ELR (cell line): ENCODE measurements around the gene DCAF17.
"Not testable (repeated sequence)": the region's sequence is repeated elsewhere in the genome, so short reads cannot be mapped to it uniquely, and the experiment has no call there.

ENCODE experiments used
- DNase-seq: peaks from one replicate; pipeline ENCODE4 v3.0.0-alpha.2; 2015; ENCODE audit warnings: low read depth

The DCAF17 gene

DNA sequence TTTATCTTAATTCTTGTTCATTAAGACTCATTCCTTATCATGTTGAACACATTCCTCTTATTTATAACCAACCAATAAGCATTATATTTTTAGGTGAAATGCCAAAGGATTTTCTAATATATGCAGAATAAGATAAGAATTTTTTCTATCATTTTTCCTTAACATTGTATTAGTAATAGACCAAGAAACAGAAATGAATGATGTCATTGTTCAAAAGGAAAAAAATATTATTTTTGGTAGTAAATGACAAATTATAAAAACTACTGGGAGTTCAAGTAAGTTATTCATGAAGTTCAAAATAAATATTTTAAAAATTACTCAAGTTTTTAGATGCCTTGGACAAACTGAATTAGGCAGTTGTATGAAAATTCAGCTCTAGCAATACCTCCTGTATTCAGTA is 25.5 kb downstream of the DCAF17 start:
- no peak for DNase-seq

DNA sequence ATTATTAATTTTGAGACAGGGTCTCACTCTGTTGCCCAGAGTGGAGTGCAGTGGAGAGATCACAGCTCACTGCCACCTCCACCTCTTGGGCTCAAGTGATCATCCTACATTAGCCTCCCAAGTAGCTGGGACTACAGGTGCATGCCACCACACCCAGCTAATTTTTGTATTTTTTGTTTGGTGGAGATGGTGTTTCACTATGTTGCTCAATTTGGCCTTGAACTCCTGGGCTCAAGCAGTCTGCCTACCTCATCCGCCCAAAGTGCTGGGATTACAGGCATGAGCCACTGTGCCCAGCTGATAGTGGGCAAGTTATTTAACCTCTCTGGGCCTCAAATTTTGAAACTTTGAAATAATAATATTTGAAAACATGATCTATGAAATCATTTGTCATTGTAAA is 26.5 kb downstream of the DCAF17 start:
- no peak for DNase-seq

GRCh38 chr2:171469176-171469575 is 35.1 kb downstream of the DCAF17 start:
- no peak for DNase-seq

GRCh38 chr2:171470129-171470528 is 36.1 kb downstream of the DCAF17 start:
- DNase-seq, result no peak

DNA sequence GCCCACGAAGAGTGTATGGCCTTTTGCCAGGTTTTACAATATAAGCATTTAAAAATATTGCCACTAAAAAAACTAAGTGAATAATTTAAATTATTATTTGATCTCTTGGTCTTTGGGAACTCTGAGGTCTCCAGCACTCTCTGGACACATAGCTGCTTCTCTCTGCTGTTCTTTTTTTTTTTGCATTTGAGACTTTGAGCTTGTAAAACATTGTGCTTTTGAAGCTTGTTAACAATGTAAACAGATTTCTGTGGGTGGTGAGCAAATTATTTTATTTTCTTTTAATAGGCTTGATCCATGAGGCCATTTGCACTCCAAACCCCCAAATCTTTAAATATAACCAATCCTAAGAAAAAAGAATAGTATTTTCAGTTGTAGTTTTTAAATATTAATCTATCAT is 42.0 kb downstream of the DCAF17 start:
- no peak for DNase-seq

- peak; percentile 61 for DNase-seq
These were observed 44.3 kb downstream of the DCAF17 start for GRCh38 chr2:171478345-171478744.

DNA sequence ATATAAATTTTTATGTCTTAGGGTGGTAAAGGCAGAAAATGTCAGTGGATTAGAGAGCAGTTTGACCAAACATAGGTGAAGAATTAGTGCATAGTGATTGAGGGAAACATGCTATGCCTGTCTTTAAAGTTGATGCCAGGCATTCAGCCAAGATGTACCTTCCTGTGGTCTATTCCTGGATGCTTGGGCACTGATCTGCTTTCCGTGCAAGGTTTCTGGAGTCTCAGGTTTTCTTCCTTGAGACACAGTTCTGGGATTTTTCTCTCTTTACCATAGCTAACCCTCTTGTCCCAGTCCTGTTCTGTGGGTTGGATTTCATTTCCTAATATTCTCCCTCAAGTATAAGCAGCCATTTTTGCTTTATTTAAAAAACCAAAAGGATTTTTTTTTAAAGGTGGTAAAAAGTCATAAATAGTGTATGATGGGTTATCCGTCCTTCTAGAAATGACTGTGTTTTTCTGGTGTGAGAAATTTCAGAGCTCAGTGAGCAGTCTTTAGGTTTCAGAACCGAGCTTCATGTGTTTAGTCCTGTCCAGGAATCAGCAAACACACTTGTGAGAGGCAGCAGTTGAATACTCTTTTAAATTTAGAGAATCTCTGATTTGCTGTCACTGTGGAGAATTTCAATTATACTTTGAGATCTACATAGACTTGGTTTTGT is 45.3 kb downstream of the DCAF17 start:
- peak; percentile 10 for DNase-seq

DNA sequence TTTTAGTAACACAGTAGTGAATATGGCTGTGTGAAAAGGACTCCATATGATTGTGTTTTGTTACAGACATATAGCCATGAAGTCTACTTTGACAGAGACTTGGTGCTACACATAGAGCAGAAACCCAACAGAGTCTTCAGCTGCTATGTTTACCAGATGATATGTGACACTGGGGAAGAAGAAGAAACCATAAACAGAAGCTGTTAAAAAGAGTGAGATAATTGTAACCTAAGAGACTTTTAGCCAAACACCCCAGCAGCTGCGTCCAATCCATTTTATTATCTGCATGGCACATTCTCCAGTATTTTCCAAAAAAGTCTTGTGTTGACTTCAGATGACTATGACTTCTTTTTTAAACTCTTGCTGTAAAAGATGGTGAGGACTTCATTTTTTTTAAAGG is 46.9 kb downstream of the DCAF17 start:
- no peak for DNase-seq

DNA sequence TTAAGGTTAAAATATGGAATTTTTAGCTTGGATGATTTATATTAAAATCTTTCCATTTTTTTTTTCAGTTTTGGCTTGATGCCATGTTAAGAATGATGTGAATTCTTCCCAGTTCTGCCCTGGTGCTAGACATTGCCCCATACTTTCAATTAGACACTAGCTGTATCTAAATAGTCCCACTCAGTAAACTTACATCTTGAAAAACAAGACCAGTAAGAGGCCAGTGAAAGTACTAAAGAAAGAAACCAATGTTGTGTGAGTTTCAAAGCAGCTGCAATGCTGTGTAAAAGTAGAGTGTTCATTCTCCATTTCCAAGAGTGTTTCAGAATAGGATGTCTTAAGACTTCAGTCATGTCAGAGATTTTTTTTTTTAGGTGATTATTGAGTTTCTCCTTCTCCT is 48.3 kb downstream of the DCAF17 start:
- no peak for DNase-seq

DNA sequence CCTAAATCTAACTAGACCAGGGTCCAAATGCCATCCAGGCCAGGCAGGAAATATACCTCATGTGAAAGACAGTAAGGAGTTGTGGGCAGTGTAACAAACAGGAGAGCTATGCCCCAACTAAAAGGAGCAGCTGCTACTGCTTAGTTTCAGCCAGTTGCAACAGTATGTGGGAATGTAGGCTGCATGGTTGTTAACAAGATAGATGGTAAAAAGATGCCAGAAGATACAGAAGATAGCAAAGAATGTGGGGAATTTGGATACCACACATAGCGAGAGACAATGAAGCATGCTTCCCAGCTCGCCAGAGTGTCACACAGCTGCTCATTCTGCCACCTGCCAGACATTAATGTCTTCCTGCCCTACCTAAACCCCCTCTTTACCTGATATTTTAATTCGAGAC is 48.9 kb downstream of the DCAF17 start:
- no peak for DNase-seq

- DNase-seq, result no peak
These were observed 49.8 kb downstream of the DCAF17 start for GRCh38 chr2:171483793-171484192.

- no peak for DNase-seq
These were observed 51.1 kb downstream of the DCAF17 start for GRCh38 chr2:171485116-171485515.

- no peak for DNase-seq
These were observed 53.2 kb downstream of the DCAF17 start for GRCh38 chr2:171487201-171487600.

DNA sequence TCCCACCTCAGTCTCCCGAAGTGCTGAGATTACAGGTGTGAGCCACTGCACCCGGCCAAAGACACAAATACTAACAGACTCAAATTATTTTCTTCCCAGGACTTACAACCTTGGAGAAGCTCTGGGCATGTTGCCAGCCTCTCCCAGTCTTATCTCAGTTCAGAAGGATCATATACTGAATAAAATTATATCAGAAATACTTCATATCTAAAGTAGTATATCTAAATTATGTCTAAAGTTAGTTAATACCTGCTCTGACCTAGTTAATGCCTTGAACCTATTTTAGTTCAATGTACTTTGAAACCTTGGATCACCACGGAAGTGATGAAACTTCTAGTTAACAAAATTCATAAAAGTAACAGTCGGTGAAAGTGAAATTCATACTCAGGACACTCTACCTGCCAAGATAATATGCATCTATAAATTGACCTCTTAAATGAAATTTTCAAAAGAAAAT is 53.8 kb downstream of the DCAF17 start:
- no peak for DNase-seq

- no peak for DNase-seq
These were observed 56.6 kb downstream of the DCAF17 start for GRCh38 chr2:171490577-171490976.

DNA sequence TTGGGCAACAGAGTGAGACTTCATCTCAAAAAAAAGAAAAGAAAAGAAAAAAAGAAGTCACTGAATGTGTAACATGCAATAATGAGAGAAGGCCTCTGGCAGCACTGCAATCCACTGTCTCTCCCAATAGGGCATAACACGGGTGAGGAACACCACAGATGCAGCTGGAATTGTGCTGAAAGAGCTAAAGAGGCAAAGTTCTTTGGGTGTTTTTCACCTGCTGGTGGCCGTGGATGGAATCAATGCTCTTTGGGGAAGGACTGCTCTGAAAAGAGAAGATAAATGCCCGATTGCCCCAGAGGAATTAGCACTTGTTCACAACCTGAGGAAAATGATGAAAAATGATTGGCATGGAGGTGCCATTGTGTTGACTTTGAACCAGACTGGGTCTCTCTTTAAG is 57.3 kb downstream of the DCAF17 start:
- no peak for DNase-seq

GRCh38 chr2:171492664-171493063 is 58.6 kb downstream of the DCAF17 start:
- DNase-seq, result no peak

GRCh38 chr2:171497664-171498063 is 63.6 kb downstream of the DCAF17 start:
- DNase-seq, result not testable (repeated sequence)

- DNase-seq, result no peak
These were observed 71.3 kb downstream of the DCAF17 start for GRCh38 chr2:171505374-171505773.

DNA sequence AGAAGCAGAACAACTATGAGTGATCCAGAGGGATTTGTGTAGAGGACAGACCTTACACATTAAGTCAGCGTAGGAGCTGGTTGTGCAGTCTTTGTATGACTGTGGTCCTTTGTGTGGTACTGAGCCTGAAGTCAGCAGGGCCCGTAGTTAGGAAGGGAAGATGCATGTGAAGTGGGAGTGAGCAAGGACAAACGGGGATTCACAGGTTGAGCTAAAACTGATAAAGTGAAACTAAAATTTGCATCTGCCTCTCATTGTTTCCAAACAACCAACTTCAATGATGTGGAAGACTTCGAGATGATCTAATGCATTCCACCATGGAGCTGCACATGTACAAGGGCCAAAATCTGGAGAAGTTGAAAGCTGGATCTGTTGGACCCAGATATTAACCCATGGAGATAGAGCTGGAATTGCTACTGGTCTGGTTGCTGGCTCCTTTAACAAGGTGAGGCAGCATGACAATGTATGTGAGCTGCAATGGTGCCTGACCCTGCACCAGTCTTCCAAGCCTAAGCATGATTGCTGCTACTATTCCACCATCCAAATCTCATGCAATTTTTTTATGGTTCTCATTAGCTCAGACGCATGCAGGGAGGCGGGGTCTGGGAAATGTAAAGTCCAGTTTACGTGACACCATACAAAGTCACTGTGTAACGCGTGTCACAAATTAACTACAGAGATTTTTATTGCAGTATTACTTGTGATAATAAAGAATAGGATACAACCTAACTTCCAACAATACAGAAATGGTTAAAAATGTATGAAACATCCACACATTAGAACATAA is 76.1 kb downstream of the DCAF17 start:
- DNase-seq, result no peak

DNA sequence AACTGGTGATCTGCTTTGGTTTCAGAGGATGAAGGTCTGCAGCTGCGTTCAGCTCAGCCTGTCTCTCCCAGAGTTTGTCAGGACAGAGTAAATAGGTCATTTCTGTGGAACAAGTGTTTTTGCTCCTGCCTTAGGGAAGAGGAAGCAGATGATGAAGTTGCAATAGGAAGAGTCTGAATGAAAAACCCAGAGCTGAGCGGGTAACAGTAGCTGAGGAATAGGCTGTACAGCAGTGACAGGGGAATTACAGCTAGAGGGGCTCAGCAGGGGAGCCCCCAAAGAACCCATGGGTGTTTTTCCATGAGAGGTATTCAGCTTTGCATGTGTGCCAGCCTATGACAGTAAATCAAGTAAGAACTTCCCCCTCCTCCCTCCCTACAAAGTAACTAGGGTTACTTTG is 78.0 kb downstream of the DCAF17 start:
- no peak for DNase-seq

- no peak for DNase-seq
These were observed 78.7 kb downstream of the DCAF17 start for GRCh38 chr2:171512683-171513195.

GRCh38 chr2:171513719-171514160 is 79.7 kb downstream of the DCAF17 start:
- DNase-seq, result no peak
